SK-N-SH (cell line): ENCODE data around the gene TMEM179B. TPM values are rescaled to one million over a fixed set of nuclear protein-coding genes. Genes with fewer than 3 reads are reported as not detected.

Experiments used
- CTCF ChIA-PET: fragments of 300-600, 350-600 bp; formaldehyde crosslinking; extraction: SDS; loops from one replicate; lab custom pipeline; 2021; lab: Yijun Ruan, JAX
- POLR2A ChIA-PET: fragments of 350-600 bp; sonication (Branson Sonifier 250); formaldehyde crosslinking; extraction: SDS; loops from one replicate; lab custom pipeline; 2020; ENCODE audit warnings: antibody characterized with exemption, inconsistent platforms; lab: Yijun Ruan, JAX
- DNase-seq: peaks from one replicate; pipeline ENCODE4 v3.0.0; 2012
- H2AFZ ChIP-seq: fragments of 200-600 bp; sonication (generic); 2 replicates; pipeline ENCODE4 v1.8.1; 2016; ENCODE audit warnings: antibody characterized with exemption, mild to moderate bottlenecking, low read depth
- H3F3A ChIP-seq: fragments of 200-600 bp; sonication (generic); replicated peaks from 2 replicates; pipeline ENCODE3; 2016; ENCODE audit warnings: antibody characterized with exemption, mild to moderate bottlenecking; ENCODE audit not compliant: insufficient read depth
- H3K27ac ChIP-seq, 2 experiments: fragments of 200-500 bp in 1 of 2; fragments of 200-600 bp in 1 of 2; sonication (Bioruptor generic) in 1 of 2; sonication (generic), shearing (Covaris generic) in 1 of 2; 2 replicates each; pipeline versions ENCODE4 v1.5.1 to v1.6.1; 2014 to 2016; ENCODE audit warnings: low read depth in 2 of 2, inconsistent platforms in 1 of 2, low read length in 1 of 2, mild to moderate bottlenecking in 1 of 2, mixed read lengths in 1 of 2
- H3K27me3 ChIP-seq: fragments of 200-600 bp; sonication (generic), shearing (Covaris generic); 2 replicates; pipeline ENCODE4 v1.6.1; 2016; ENCODE audit warnings: mixed run types; ENCODE audit not compliant: insufficient read depth
- H3K36me3 ChIP-seq, 2 experiments: fragments of 200-500 bp in 1 of 2; fragments of 200-600 bp in 1 of 2; sonication (Bioruptor generic) in 1 of 2; sonication (generic) in 1 of 2; replicated peaks in 1 of 2; 2 replicates each; pipeline versions ENCODE3 to v1.5.1; 2014 to 2016; ENCODE audit warnings: low read length in 1 of 2, mild to moderate bottlenecking in 1 of 2; ENCODE audit not compliant: insufficient read depth in 2 of 2, control insufficient read depth in 1 of 2
- H3K4me1 ChIP-seq, 2 experiments: fragments of 200-500 bp in 1 of 2; fragments of 200-600 bp in 1 of 2; sonication (Bioruptor generic) in 1 of 2; sonication (generic), shearing (Covaris generic) in 1 of 2; 2 replicates each; pipeline versions ENCODE4 v1.5.1 to v1.6.1; 2014 to 2016; ENCODE audit warnings: low read depth in 1 of 2, low read length in 1 of 2, mixed run types in 1 of 2; ENCODE audit not compliant: insufficient read depth in 2 of 2, control insufficient read depth in 1 of 2
- H3K4me2 ChIP-seq: fragments of 200-600 bp; sonication (generic), shearing (Covaris generic); 2 replicates; pipeline ENCODE4 v1.6.1; 2017; ENCODE audit warnings: mixed run types
- H3K4me3 ChIP-seq, 2 experiments: fragments of 200-500 bp in 1 of 2; fragments of 200-600 bp in 1 of 2; sonication (Bioruptor generic) in 1 of 2; sonication (generic), shearing (Covaris generic) in 1 of 2; 2 replicates each; pipeline versions ENCODE4 v1.5.1 to v1.8.1; 2014 to 2016; ENCODE audit warnings: low read depth in 2 of 2, inconsistent platforms in 1 of 2, low read length in 1 of 2, mild to moderate bottlenecking in 1 of 2, mixed read lengths in 1 of 2, moderate library complexity in 1 of 2
- H3K79me2 ChIP-seq: fragments of 200-600 bp; sonication (generic); 2 replicates; pipeline ENCODE4 v1.8.1; 2017; ENCODE audit warnings: mild to moderate bottlenecking; ENCODE audit not compliant: insufficient read depth
- H3K9ac ChIP-seq: fragments of 200-600 bp; sonication (generic); 2 replicates; pipeline ENCODE4 v1.6.1; 2017; ENCODE audit warnings: mixed run types
- H3K9me2 ChIP-seq: fragments of 200-600 bp; sonication (generic); 2 replicates; pipeline ENCODE4 v1.6.1; 2017; ENCODE audit warnings: mixed run types
- H3K9me3 ChIP-seq: fragments of 200-600 bp; sonication (generic); 2 replicates; pipeline ENCODE4 v1.6.1; 2017; ENCODE audit warnings: mixed run types, mild to moderate bottlenecking, moderate library complexity
- H4K20me1 ChIP-seq: fragments of 200-600 bp; sonication (generic); 2 replicates; pipeline ENCODE4 v1.6.1; 2017; ENCODE audit warnings: mild to moderate bottlenecking, mixed run types; ENCODE audit not compliant: insufficient read depth
- CHD2 ChIP-seq: fragments of 150-350 bp; IDR thresholded peaks from 2 replicates; pipeline ENCODE4 v1.6.1; 2018; ENCODE audit warnings: low read length; ENCODE audit not compliant: partially characterized antibody
- EZH2phosphoT487 ChIP-seq: fragments of 200-600 bp; sonication (generic); IDR thresholded peaks from 2 replicates; pipeline ENCODE4 v1.6.1; 2017; ENCODE audit warnings: low read depth, mixed run types, mild to moderate bottlenecking, antibody characterized with exemption, moderate library complexity, borderline replicate concordance
- FOXM1 ChIP-seq: IDR thresholded peaks from 2 replicates; pipeline ENCODE4 v1.4.0; 2012; ENCODE audit warnings: low read depth, mild to moderate bottlenecking
- GATA2 ChIP-seq: sonication (generic); formaldehyde crosslinking; IDR thresholded peaks from 2 replicates; pipeline ENCODE4 v1.5.0; 2020; ENCODE audit warnings: mild to moderate bottlenecking, missing genetic modification reagents
- MXI1 ChIP-seq: IDR thresholded peaks from 2 replicates; pipeline ENCODE4 v1.6.1; 2012; ENCODE audit warnings: mild to moderate bottlenecking, low read depth, low read length, improper control_type of control experiment
- NFIC ChIP-seq: IDR thresholded peaks from 2 replicates; pipeline ENCODE4 v1.4.0; 2012; ENCODE audit warnings: borderline replicate concordance
- NRF1 ChIP-seq: IDR thresholded peaks from 2 replicates; pipeline ENCODE4 v1.6.1; 2012; ENCODE audit warnings: low read depth, mild to moderate bottlenecking, low read length
- SIN3A ChIP-seq: IDR thresholded peaks from 2 replicates; pipeline ENCODE4 v1.6.1; 2012; ENCODE audit warnings: low read depth, mild to moderate bottlenecking, low read length, moderate library complexity, borderline replicate concordance
- TEAD4 ChIP-seq: IDR thresholded peaks from 2 replicates; pipeline ENCODE4 v1.4.0; 2012; ENCODE audit warnings: mild to moderate bottlenecking, borderline replicate concordance; ENCODE audit not compliant: insufficient read depth
- WGBS: methylation state at CpG from one replicate; pipeline ENCODE4 v1.1.6; 2017; ENCODE audit warnings: low lambda C conversion rate; 5-methylcytosine and 5-hydroxymethylcytosine counted together
- polyA plus RNA-seq, 3 experiments: library from polyadenylated mRNA; depleted of rRNA; stranded (reverse); fragments of >200 nt; gene quantifications; 2 replicates each; pipeline ENCODE4 v1.2.3, GENCODE V29; 2012
- TF ChIP-seq, protein P1 (sequence below): IDR thresholded peaks from 2 replicates; pipeline ENCODE4; 2012
- TF ChIP-seq, protein P2 (sequence below): fragments of 150-350 bp; IDR thresholded peaks from 2 replicates; pipeline ENCODE4 v1.6.1; 2016; ENCODE audit warnings: mild to moderate bottlenecking, low read depth, low read length
- TF ChIP-seq, protein P3 (sequence below): IDR thresholded peaks from 2 replicates; pipeline ENCODE4 v1.4.0; 2012; ENCODE audit warnings: low read depth, borderline replicate concordance
- TF ChIP-seq, protein P4 (sequence below): IDR thresholded peaks from 2 replicates; pipeline ENCODE4 v1.4.0; 2012; ENCODE audit warnings: low read depth, borderline replicate concordance

The TMEM179B gene
- polyA plus RNA-seq, 1 of the 3 experiments (the other 2 are of a cell fraction): 69.6 TPM

DNA sequence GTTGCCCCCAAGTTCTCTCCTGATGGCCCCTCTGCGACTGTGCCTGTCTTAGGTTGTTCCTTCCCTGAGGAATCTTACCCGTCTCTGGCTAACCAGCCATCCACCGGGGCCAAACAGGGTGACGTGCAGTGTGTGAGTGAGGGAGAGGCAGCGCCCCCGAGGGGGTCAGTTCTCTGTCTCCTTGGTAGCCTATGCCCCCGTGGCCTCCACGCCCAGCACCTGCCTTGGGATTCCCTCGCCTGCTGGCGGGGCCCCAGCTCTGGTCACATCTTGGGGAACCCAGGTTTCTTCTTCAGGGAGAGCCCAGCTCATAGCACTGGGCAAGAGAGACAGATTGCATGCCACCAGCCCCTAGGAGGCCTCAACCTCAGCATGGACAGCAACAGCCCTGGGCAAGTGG, 12.3 kb downstream of the TMEM179B start:
- Histone ChIP-seq H3K79me2 (peaks cover 34% of the 10 kb centered on the region), H3K36me3 (peaks cover 75 to 87% of the 10 kb centered on the region in 2 experiments), H4K20me1 (peaks cover 12% of the 10 kb centered on the region; the same call in 1 of the 2 replicates), H3K4me2 (no peak overlapping the region), H3K4me1 (peaks cover 8 to 13% of the 10 kb centered on the region in 2 experiments), H3K9ac (no peak overlapping the region), H3K27ac (no peak overlapping the region), H3K9me3 (no peaks in the 10 kb centered on the region), H2AFZ (no peak overlapping the region), H3F3A (peaks cover 26% of the 10 kb centered on the region), H3K9me2 (no peaks in the 10 kb centered on the region), H3K27me3 (no peaks in the 10 kb centered on the region), H3K4me3 (no peak overlapping the region)
- POLR2A ChIA-PET: no interaction called here
- DNase-seq: no peak
- 100% methylated on average over 2 of the region's 10 CpGs for WGBS
- CTCF ChIA-PET: no interaction called here
- TF ChIP-seq, protein P1, sequence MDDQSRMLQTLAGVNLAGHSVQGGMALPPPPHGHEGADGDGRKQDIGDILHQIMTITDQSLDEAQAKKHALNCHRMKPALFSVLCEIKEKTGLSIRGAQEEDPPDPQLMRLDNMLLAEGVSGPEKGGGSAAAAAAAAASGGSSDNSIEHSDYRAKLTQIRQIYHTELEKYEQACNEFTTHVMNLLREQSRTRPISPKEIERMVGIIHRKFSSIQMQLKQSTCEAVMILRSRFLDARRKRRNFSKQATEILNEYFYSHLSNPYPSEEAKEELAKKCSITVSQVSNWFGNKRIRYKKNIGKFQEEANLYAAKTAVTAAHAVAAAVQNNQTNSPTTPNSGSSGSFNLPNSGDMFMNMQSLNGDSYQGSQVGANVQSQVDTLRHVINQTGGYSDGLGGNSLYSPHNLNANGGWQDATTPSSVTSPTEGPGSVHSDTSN: no peak
- TF ChIP-seq NRF1: no peak
- TF ChIP-seq GATA2 (CRISPR knock-in tag): no peak
- no peak for TF ChIP-seq NFIC
- TF ChIP-seq CHD2: no peak
- TF ChIP-seq, protein P2, sequence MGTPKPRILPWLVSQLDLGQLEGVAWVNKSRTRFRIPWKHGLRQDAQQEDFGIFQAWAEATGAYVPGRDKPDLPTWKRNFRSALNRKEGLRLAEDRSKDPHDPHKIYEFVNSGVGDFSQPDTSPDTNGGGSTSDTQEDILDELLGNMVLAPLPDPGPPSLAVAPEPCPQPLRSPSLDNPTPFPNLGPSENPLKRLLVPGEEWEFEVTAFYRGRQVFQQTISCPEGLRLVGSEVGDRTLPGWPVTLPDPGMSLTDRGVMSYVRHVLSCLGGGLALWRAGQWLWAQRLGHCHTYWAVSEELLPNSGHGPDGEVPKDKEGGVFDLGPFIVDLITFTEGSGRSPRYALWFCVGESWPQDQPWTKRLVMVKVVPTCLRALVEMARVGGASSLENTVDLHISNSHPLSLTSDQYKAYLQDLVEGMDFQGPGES: no peak
- no peak for TF ChIP-seq SIN3A

DNA sequence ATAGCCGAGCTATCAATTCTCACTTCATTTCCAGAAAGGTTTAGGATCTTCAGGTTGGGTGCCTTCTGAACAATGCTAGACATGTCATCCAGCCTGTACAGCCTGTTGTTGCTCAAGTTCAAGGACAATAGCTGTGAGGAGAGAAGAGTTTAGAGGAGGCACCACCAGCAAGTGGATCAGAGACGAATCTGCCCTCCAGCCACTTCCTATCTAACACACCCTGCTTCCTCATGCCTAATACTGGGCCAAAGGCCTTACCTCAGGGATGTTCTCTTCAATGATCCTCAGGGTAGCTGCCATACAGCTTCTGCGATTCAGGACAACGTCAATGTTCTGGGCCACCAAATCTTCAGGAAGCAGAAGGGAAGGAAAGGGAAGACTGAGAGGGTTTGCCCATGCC, 13.9 kb downstream of the TMEM179B start:
- DNase-seq: no peak
- Histone ChIP-seq H3K4me3 (no peak overlapping the region), H3K9me3 (no peaks in the 10 kb centered on the region), H3K27me3 (no peaks in the 10 kb centered on the region), H4K20me1 (peaks cover 16% of the 10 kb centered on the region), H3K4me1 (peaks cover 8 to 16% of the 10 kb centered on the region in 2 experiments), H3K27ac (no peak overlapping the region), H3F3A (peaks cover 20% of the 10 kb centered on the region), H3K36me3 (peaks cover 60 to 72% of the 10 kb centered on the region in 2 experiments), H3K79me2 (peaks cover 41% of the 10 kb centered on the region), H3K9ac (no peak overlapping the region), H2AFZ (no peak overlapping the region), H3K4me2 (no peak overlapping the region), H3K9me2 (no peaks in the 10 kb centered on the region)
- TF ChIP-seq, protein P3, sequence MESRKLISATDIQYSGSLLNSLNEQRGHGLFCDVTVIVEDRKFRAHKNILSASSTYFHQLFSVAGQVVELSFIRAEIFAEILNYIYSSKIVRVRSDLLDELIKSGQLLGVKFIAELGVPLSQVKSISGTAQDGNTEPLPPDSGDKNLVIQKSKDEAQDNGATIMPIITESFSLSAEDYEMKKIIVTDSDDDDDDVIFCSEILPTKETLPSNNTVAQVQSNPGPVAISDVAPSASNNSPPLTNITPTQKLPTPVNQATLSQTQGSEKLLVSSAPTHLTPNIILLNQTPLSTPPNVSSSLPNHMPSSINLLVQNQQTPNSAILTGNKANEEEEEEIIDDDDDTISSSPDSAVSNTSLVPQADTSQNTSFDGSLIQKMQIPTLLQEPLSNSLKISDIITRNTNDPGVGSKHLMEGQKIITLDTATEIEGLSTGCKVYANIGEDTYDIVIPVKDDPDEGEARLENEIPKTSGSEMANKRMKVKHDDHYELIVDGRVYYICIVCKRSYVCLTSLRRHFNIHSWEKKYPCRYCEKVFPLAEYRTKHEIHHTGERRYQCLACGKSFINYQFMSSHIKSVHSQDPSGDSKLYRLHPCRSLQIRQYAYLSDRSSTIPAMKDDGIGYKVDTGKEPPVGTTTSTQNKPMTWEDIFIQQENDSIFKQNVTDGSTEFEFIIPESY: no peak
- TF ChIP-seq, protein P4, sequence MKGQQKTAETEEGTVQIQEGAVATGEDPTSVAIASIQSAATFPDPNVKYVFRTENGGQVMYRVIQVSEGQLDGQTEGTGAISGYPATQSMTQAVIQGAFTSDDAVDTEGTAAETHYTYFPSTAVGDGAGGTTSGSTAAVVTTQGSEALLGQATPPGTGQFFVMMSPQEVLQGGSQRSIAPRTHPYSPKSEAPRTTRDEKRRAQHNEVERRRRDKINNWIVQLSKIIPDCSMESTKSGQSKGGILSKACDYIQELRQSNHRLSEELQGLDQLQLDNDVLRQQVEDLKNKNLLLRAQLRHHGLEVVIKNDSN: no peak
- TF ChIP-seq EZH2phosphoT487 (no peak), TEAD4 (no peak), FOXM1 (no peak), MXI1 (no peak), GATA2 (CRISPR knock-in tag) (no peak)
- POLR2A ChIA-PET: interaction anchor here (0.7 to 1.5 kb wide), 3 partner anchors 14 to 129 kb away, joined by 3 to 5 read pairs (median 4); partner anchors contain the start of genes LBHD1, TMEM179B and UQCC3
- CTCF ChIA-PET: interaction anchor here (1.3 kb wide), 2 partner anchors 10 to 15 kb away, joined by 4 read pairs; no protein-coding TSS in a partner anchor
- WGBS: 95% methylated on average over 3 of the region's 4 CpGs
